IPS-18c (cell line): ENCODE measurements around the gene ARNT2.

Experiments
- H3K4me3 ChIP-seq: 2 replicates; pipeline ENCODE4 v1.7.0; 2013; ENCODE audit warnings: low read depth, mild to moderate bottlenecking, low read length, moderate library complexity; ENCODE audit not compliant: insufficient read depth
- H3K9me3 ChIP-seq: one replicate; pipeline ENCODE4 v1.6.1; 2013; ENCODE audit warnings: mild to moderate bottlenecking, low read length, moderate library complexity; ENCODE audit not compliant: control insufficient read depth, insufficient read depth

The ARNT2 gene

DNA sequence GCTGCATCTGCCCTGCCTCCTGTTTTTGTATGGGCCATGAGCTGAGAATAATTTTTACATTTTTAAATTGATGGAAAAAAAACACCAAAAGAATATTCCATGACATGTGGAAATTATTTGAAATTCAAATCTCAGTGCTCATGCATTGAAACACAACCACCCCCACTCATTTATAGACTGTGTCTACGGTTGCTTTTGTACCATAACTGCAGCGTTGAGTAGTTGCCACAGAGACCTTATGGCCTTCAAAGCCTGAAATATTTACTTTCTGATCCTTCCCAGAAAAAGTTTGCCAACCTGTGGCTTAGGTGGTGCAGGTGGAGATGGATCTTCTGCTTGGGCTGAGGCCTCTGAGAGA lies 28.1 kb downstream of the ARNT2 start:
- H3K9me3 ChIP-seq: no peaks in the 10 kb centered on the region
- H3K4me3 ChIP-seq: no peak overlapping the region

DNA sequence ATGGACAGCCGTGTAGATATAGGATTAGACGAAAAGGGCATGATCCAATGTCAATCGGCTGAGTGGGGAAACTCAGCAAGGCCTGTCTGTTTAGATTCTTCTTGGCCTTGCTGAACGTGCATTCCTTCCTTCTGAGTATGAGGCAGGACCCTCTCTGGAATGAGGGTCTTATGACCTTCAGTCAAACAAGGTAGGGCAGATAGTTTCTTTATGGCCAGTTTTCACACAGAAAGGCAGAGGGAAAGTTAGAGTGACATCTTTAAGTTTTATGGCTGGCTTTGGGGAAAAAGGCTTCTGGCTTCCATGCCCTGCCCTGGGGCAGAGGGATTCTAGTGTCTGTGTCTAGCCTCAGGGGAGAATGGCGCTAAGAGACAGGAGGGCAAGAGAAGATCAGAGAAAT lies 29.7 kb downstream of the ARNT2 start:
- Histone ChIP-seq H3K9me3 (no peaks in the 10 kb centered on the region), H3K4me3 (no peak overlapping the region)

DNA sequence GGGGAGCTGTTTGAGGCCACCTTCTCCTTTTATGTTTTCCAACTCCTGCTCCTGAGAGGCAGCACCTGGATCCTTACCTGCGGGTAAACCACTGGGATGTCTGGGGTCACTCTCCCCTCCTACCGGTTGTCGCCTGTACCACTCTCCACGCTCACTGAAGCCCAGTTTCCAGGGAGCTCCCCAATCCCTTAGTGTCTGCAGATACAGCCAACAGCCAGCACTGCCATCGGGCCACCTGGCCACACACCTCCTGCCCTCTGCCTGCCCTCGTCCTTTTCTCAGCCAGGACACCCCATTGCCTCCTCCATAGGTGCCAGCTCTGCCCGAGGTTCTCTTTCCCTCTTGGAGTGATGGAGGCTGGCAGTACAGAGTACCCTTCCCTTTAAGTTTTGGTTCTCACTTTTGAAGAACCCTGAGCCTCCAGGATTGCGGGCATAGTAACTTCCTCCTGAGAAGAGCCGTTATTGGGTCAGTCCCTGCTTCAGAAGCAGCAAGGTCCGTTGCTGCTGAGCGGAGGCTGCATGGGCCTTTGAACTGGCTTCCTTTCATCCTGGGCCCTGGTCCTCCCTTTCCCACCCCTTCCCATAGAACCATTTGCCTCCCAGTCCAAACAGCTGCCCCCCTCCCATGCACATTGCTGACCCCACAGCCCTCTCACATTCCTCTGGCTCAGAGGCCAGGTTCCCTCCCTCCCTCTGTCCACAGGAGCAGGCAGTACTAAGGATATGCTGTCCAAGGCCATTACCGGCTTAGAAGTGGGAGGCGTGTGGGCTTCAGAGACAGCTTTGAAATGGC lies 30.9 kb downstream of the ARNT2 start:
- Histone ChIP-seq H3K4me3 (no peak overlapping the region), H3K9me3 (no peaks in the 10 kb centered on the region)

DNA sequence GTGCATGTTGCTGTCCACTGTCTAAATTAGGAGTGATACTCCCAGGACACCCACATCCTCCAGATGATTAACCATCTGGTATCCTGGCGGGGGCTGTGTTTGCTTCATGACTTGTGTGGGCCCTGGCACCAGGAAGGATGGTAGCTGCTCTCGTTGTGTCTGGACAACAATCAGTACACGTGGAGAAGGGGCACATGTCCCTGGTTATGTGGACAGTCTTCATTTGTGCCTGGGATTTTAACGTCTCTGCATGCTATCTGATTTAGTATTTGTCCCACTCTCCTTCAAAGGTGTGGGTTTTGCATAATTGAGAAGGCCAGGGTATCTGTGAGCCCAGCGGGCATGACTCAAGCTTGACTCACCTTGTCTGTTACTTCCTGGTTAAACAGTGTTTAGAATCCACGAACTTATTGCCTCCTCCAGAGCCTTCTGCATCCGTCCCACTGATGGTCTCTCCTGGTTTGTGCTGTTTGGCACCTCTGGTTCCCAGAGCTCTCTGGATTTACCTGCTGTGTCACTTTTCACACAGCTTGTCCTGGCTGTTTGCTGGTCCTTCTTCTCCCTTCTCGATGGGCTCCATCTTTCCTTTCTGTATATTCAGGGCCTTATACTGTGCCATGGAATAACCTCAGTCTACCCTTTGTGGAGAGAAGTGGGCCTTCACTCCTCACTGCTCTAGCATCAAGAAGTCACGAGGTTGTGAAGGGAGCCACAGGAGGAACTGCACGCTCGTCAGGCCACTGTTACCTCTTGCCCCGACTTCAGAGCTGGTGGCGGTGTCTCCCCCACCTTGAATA lies 32.5 kb downstream of the ARNT2 start:
- Histone ChIP-seq H3K9me3 (no peaks in the 10 kb centered on the region), H3K4me3 (no peak overlapping the region)

DNA sequence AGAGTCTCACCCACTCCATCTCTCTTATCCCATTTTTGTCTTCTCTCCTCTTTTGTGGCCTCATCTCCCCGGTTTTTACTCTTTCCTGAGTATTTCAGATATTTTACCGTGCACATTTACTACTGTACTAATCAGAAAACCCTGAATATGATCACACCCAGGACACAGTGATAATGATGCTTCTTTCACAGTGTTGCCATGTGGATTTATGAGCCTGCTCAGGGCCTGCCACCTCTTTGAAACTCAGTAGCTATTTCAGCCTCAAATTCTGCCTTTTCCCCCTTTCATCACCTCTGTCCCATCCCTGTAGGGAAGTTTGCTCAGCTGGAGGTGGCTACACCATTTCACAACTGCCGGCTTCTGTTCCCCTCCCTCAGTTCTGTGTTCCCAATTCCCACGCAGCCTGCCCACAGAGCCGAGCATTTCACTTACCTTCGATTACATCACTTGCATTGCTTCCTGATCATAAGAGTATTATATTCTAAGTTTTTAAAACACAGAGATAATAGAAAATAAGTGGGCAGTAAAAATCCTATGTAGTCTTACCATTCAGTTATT lies 33.2 kb downstream of the ARNT2 start:
- Histone ChIP-seq H3K4me3 (no peak overlapping the region), H3K9me3 (no peaks in the 10 kb centered on the region)

DNA sequence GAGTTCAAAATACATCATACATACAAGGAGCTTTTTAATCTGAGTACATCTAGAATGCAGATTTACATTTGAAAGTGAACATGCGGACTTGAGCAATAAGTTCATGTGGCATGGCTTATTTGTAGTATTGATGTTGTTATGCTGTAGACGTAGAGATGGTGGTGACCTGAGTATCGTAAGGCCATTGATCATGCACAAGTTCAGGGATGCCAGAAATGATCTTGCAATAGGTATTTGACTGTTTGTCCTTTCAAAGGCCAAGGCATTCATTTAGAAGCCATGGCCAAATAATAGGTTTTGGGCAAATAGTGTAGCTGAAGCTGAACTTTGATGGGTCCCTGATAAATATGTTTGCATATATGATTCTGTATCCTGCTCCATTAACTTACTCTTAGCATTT lies 35.0 kb downstream of the ARNT2 start:
- no peaks in the 10 kb centered on the region for H3K9me3 ChIP-seq
- no peak overlapping the region for H3K4me3 ChIP-seq

DNA sequence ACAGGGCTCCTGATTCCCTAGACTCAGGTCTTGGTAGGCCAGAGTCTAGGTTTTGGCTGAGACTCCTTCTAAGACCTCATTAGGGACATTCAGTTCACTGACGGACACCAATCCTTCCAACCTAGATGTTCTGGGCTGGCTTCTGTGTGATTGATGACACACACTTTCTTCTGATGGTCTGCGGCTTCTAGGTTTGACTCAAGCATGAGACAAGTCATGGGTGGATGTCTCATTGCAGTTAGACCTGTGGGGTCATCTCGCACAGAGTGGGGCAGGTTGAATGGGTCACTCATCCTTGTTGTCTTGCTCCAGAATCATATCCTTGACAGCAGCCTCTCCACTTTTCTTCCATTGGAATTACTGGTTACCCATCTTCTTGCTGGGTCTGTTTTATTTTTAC lies 35.8 kb downstream of the ARNT2 start:
- Histone ChIP-seq H3K9me3 (no peaks in the 10 kb centered on the region), H3K4me3 (no peak overlapping the region)

DNA sequence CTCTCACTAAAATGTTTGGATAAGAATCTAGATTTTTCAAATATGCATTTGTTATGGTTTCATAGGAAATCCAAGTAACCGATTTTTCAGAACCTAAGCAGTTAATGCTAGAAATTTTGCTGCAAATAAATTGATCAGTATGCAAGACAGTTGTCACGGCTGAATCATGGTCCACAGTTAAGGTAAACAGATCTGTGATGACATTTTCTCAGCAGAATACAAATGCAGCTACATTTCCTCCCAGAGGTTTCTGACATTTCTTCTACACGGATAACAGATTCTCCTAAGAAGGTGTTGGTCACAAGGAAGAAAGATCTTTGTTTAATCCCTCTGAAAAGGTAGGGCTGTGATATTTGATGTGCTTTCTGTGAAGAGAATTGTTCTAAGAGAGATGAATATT lies 36.9 kb downstream of the ARNT2 start:
- peaks cover 2% of the 10 kb centered on the region for H3K9me3 ChIP-seq
- no peak overlapping the region for H3K4me3 ChIP-seq

DNA sequence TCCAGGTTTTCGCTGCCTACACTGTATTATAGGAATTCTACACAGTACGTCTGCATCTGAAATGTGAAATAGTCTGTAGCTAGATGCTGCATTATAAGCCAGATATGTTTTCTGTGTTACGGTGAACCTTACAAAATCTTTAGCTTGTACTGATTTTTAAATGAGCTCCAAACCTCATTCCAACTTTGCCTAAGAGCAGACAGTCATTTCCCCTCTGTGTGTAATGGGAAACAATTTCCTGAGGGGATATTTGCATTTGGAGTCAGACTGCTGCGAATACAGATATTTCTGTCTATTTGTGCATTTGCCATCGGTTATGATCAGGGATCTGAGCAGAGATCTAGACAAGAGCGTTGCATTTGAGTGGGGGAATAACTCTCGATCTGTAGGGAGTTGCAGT lies 37.5 kb downstream of the ARNT2 start:
- H3K4me3 ChIP-seq: no peak overlapping the region
- H3K9me3 ChIP-seq: peaks cover 2% of the 10 kb centered on the region

DNA sequence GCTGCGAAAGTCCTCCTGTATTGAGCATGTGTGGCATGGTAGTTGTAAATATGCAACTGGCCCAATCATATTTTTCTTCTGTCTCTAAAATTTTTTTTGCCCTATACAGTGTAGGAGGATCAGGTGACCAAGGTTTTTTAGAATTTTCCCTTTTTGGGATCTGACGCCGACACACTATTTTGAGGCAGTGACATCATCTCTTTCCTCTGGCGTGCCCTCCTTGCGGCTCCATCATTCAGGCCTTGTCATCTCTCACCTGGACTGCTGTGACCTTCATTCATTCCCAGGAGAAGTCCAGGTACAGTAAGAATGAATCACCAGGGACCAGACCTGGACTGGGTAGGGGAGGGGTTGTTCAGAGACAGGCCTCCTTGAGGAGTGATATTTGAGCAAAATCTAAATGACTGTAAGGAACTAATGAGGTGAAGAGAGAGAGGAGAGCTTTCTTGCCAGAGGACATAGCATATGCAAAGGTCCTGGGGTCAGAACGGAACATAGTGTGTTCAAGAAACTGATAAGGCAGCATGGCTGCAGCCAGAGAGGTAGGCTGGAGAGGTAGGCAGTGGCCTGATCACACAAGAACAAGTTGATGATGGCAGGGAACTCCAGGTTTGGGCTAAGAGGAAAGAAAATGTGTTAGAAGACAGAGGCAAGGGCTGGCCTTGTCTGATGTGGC lies 38.7 kb downstream of the ARNT2 start:
- no peak overlapping the region for H3K4me3 ChIP-seq
- peaks cover 2% of the 10 kb centered on the region for H3K9me3 ChIP-seq

DNA sequence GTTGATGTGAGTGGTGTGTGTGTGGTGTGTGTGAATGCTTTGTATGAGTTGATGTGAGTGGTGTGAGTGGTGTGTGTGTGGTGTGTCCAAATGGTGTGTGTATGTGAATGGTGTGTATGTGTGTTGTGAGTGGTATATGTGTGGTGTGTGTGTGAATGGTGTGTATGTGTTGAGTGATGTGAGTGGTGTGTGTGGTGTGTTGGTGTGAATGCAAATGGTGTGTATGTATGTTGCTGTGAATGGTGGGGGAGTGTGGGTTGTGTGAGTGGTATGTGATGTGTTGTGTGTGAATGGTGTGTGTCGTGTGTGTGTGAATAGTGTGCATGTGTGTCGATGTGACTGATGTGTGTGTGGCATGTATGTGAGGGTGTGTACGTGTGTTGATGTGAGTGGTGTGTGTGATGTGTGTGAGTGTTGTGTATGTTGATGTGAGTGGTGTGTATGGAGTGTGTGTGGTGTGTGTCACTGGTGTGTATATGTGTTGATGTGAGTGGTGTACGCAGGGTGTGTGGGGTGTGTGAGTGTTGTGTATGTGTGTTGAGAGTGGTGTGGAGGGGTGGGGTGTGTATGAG lies 40.6 kb downstream of the ARNT2 start:
- Histone ChIP-seq H3K4me3 (no peak overlapping the region), H3K9me3 (peaks cover 2% of the 10 kb centered on the region)

DNA sequence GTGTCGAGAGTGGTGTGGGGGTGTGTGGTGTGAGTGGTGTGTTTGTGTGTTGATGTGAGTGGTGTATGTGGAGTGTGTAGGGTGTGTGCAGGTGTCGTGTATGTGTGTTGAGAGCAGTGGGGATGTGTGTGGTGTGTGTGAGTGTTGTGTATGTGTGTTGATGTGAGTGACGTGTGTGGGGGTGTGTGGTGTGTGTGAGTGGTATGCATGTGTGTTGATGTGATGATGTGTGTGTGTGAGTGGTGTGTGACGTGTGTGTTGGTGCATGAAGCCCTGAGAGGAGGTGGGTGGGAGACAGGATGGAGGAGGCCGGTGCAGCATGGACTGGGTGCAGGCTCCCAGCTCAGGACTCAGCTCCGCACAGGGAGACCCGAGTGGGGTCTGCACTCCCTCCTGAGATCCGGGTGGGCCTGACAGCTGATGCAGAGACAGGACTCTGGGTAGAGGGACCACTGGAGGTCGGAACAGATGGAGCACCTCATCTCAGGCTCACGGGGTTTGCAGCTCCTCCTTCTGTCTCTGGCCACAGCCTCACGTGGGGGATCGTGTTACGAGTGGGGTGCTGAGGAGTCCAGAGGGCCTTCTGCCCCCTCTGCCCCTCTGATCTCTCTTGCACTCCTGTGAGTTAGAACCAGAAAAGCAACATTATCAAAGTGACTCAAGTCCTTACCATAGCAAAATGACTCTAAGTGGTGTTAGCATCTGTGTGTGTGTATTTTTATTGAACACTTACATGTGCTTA lies 41.3 kb downstream of the ARNT2 start:
- peaks cover 2% of the 10 kb centered on the region for H3K9me3 ChIP-seq
- no peak overlapping the region for H3K4me3 ChIP-seq

DNA sequence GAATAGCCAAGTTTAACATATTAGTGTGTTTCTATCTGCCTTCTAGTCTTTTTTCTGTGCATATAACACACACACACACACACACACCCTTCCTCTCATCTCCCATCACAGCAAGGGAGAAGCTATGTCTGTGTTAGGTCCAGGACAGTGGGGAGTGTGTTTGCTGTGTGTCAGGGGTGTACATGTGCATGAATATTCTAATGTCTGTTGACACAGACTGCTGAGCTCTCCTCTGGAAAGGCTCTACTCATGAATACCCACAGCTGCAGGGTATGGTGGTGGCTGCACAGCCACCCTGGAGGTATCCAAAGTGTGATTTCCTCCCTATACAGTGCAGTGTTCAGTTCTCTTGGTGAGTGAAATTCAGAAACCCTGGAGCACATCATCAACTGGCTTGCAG lies 42.9 kb downstream of the ARNT2 start:
- H3K4me3 ChIP-seq: no peak overlapping the region
- peaks cover 2% of the 10 kb centered on the region for H3K9me3 ChIP-seq

DNA sequence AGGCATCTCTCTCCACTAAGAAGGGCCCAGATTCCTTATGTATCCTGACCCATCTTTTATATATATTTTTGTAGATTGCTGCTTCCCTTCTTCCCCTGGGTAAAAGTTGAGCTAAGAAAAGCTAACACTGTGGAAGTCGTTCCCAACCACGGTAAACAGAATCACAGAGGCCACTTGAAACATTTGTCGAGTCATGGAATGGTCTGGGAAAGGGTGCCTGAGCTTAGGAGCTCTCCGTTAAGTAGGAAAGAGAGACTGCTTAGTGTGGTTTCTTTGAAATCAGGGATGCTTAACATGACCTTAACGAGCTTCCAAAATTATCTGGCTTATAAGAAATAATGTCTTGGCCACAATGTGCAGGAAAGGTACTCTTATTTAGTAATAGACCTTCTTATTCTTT lies 45.6 kb downstream of the ARNT2 start:
- no peak overlapping the region for H3K4me3 ChIP-seq

DNA sequence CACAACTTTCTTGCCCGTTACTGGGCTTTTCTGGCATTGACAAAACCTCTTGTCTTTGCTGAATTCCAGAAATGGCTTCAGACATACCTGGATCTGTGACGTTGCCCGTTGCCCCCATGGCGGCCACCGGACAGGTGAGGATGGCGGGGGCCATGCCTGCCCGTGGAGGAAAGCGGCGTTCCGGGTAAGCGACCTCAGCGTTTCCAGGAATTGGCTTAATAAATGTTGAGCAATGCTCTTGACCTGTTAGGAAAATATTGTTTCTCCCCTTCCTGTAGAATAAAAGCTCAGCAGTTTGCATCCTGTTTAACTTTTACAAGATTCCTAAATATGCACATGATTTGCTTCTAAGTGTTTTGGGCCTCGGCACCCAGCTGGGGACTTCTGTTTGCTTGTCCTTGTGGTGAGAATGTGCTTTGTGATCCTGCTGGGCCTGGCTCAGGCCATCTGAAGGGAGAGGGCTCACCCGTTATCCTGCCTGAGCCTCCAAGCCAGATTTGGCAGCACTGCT lies 46.7 kb downstream of the ARNT2 start:
- Histone ChIP-seq H3K4me3 (no peak overlapping the region), H3K9me3 (no peaks in the 10 kb centered on the region)

More for the DNA sequence above, 45.6 kb downstream of the ARNT2 start:
- peaks cover 2% of the 10 kb centered on the region for H3K9me3 ChIP-seq

DNA sequence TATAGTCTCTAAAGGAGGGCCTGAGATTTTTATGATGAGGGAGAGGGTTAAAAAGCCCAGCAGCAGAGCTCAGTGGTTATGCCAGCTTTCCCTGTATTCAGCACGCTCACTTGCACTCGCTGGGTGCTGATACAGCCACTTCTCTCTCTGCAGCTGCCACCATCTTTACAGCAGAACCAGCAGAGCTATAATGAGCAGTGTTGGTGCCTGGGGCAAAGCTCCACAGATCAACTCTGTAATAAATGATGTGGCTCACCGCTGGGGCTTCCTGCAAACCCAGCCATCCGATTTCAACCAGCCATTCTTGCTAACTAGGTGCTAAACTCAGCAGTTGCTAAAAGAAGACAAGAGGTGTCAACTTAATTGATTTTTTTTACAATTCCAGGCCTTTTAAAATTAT lies 48.0 kb downstream of the ARNT2 start:
- Histone ChIP-seq H3K9me3 (no peaks in the 10 kb centered on the region), H3K4me3 (no peak overlapping the region)
